Right lobe of liver (tissue), 6 donors: Measurements from ENCODE around the gene SCAMP4. TPM values are rescaled to one million over a fixed set of nuclear protein-coding genes. Genes with fewer than 3 reads are reported as not detected.
A peak's percentile ranks its signal among the peaks of the same experiment; 100 is the strongest.

Experiments
- ATAC-seq, 4 donors: fragments of 200-7000 bp; cut with Tn5 transposase; one replicate each; pipeline ENCODE4 v1.9.1; 2020; ENCODE audit warnings: mild to moderate bottlenecking in 4 of 4, moderate library complexity in 4 of 4
- DNase-seq, 3 donors: peaks; one replicate each; pipeline ENCODE4 v3.0.0-alpha.2; 2020
- H3K27ac ChIP-seq, 3 donors: fragments of 200-600 bp; one replicate each; pipeline ENCODE4 v1.8.0; 2022
- H3K27me3 ChIP-seq, 2 donors: fragments of 200-600 bp; one replicate each; pipeline ENCODE4 v1.8.0; 2022
- H3K36me3 ChIP-seq, 4 donors: fragments of 200-600 bp; sonication (generic) in 1 of 4; one replicate each; pipeline versions ENCODE4 v1.5.1 to v1.8.0; 2017 to 2022; ENCODE audit warnings: control low read depth in 1 of 4
- H3K4me1 ChIP-seq, 4 donors: fragments of 200-600 bp; sonication (generic) in 1 of 4; one replicate each; pipeline versions ENCODE4 v1.5.1 to v1.8.0; 2017 to 2022; ENCODE audit warnings: control low read depth in 1 of 4
- H3K4me3 ChIP-seq, 3 donors: fragments of 200-600 bp; one replicate each; pipeline ENCODE4 v1.8.0; 2022
- H3K9me3 ChIP-seq, 4 donors: fragments of 200-600 bp; sonication (generic) in 1 of 4; one replicate each; pipeline versions ENCODE4 v1.5.1 to v1.8.0; 2017 to 2022; ENCODE audit warnings: control low read depth in 1 of 4
- CTCF ChIP-seq, 4 donors: fragments of 200-600 bp in 3 of 4; fragments of 450-650 bp in 1 of 4; IDR thresholded peaks; one replicate each; pipeline versions ENCODE4 v1.5.1 to v1.8.0; 2016 to 2022; ENCODE audit warnings: antibody characterized with exemption in 4 of 4, mild to moderate bottlenecking in 2 of 4
- POLR2A ChIP-seq: fragments of 450-650 bp; IDR thresholded peaks from one replicate; pipeline ENCODE4 v1.6.1; 2017; ENCODE audit warnings: antibody characterized with exemption, mild to moderate bottlenecking
- WGBS: methylation state at CpG from one replicate; pipeline ENCODE4 v1.1.6; 2018; ENCODE audit warnings: low coverage, low lambda C conversion rate; ENCODE audit not compliant: insufficient coverage; ENCODE audit errors: missing lambda C conversion rate; 5-methylcytosine and 5-hydroxymethylcytosine counted together
- intact Hi-C, 2 donors: fragments of 100-400 bp; cut with DNase I; formaldehyde crosslinking; loops; one replicate each; pipeline versions ENCODE4 v1.11.2 to v1.14.1; 2022
- total RNA-seq, 6 experiments: library from RNA; depleted of rRNA in 2 of 6; stranded (reverse); fragments of >200 nt in 2 of 6; fragmentation: NEBNext Ultra II Directional in 3 of 6; extraction: Animal tissue kit (Norgen Biotek cat#: 25700) in 3 of 6; gene quantifications; one replicate each; pipeline versions ENCODE4 v1.1.0 to v1.2.4, GENCODE V29; 2016 to 2023
- donor health status: DM: no; HTN: yes; CAD: no.
- donor health status: DM: no; HTN: no; CAD: no.
- donor health status: DM: no; HTN: no; CAD: no.
- donor health status: DM: no; HTN: yes; CAD: no.
- donor health status: DM: no; HTN: yes; CAD: no.

SCAMP4 gene
- total RNA-seq, 6 experiments from 2014 or later = 22.1 to 60.6 (median 24.4) TPM

GRCh38 chr19:1912760-1913505 is 7.7 kb downstream of the SCAMP4 start:
- Histone ChIP-seq H3K4me3 (no peak overlapping the region), H3K27me3 (no peaks in the 10 kb centered on the region), H3K27ac (no peak overlapping the region), H3K9me3 (no peaks in the 10 kb centered on the region), H3K36me3 (peaks cover 0 to 3% (median 0%) of the 10 kb centered on the region in 4 donors), H3K4me1 (no peaks in the 10 kb centered on the region)
- DNase-seq = no peak
- intact Hi-C loops = no loop called here
- no peak for TF ChIP-seq POLR2A
- TF ChIP-seq CTCF (IDR thresholded peaks at IDR 0.05) = no peak
- no peak for ATAC-seq
- WGBS = 96% methylated on average over 22 of the region's 77 CpGs

- intact Hi-C loops = no loop called here
- 67% methylated on average over 3 of the region's 23 CpGs for WGBS
- Histone ChIP-seq H3K9me3 (no peaks in the 10 kb centered on the region), H3K4me1 (no peaks in the 10 kb centered on the region), H3K27ac (no peak overlapping the region), H3K4me3 (no peak overlapping the region), H3K27me3 (no peaks in the 10 kb centered on the region), H3K36me3 (peaks cover 0 to 3% (median under 1%) of the 10 kb centered on the region in 4 donors)
- ATAC-seq (no peak), DNase-seq (no peak)
- TF ChIP-seq POLR2A (no peak), CTCF (IDR thresholded peaks at IDR 0.05) (no peak)
Observed at GRCh38 chr19:1913781-1914577, 8.8 kb downstream of the SCAMP4 start.

- Histone ChIP-seq H3K4me3 (no peak overlapping the region), H3K4me1 (no peaks in the 10 kb centered on the region), H3K27me3 (no peaks in the 10 kb centered on the region), H3K9me3 (no peaks in the 10 kb centered on the region), H3K27ac (no peak overlapping the region), H3K36me3 (peaks cover 0 to 10% (median 3%) of the 10 kb centered on the region in 4 donors)
- DNase-seq = no peak
- intact Hi-C loops = no loop called here
- ATAC-seq = peak in 1 of 4 donors; percentile 3
- no peak for TF ChIP-seq POLR2A
- TF ChIP-seq CTCF (IDR thresholded peaks at IDR 0.05) = no peak
- WGBS = 71% methylated on average over 5 of the region's 23 CpGs
Observed at GRCh38 chr19:1914826-1915341, 9.7 kb downstream of the SCAMP4 start.

- no peaks in the 10 kb centered on the region for H3K27me3 ChIP-seq
- no peaks in the 10 kb centered on the region for H3K4me1 ChIP-seq
- intact Hi-C loops = no loop called here
- TF ChIP-seq CTCF (IDR thresholded peaks at IDR 0.05) = no peak
- no peak for TF ChIP-seq POLR2A
- DNase-seq (no peak), ATAC-seq (no peak)
- H3K36me3 ChIP-seq = peaks cover 0 to 22% (median 8%) of the 10 kb centered on the region in 4 donors
- H3K27ac ChIP-seq = no peak overlapping the region
- no peaks in the 10 kb centered on the region for H3K9me3 ChIP-seq
- WGBS = 87% methylated on average over 13 of the region's 17 CpGs
- H3K4me3 ChIP-seq = no peak overlapping the region
Observed at GRCh38 chr19:1917146-1917545, 11.9 kb downstream of the SCAMP4 start.
